IPS DF 19.7 (cell line): ENCODE data around the gene SRPK3.
"Not testable (repeated sequence)": the region's sequence is repeated elsewhere in the genome, so short reads cannot be mapped to it uniquely, and the experiment has no call there.

ENCODE experiments used
- DNase-seq: peaks from one replicate; pipeline ENCODE4 v3.0.0-alpha.2; 2013; ENCODE audit warnings: low read depth, low spot score

Gene SRPK3

GRCh38 chrX:153780678-153781427, at the start of gene SRPK3:
SRPK3 (plus strand) TSS chrX:153781041; CDS start chrX:153781087, 46 bp downstream.
- no peak for DNase-seq

DNA sequence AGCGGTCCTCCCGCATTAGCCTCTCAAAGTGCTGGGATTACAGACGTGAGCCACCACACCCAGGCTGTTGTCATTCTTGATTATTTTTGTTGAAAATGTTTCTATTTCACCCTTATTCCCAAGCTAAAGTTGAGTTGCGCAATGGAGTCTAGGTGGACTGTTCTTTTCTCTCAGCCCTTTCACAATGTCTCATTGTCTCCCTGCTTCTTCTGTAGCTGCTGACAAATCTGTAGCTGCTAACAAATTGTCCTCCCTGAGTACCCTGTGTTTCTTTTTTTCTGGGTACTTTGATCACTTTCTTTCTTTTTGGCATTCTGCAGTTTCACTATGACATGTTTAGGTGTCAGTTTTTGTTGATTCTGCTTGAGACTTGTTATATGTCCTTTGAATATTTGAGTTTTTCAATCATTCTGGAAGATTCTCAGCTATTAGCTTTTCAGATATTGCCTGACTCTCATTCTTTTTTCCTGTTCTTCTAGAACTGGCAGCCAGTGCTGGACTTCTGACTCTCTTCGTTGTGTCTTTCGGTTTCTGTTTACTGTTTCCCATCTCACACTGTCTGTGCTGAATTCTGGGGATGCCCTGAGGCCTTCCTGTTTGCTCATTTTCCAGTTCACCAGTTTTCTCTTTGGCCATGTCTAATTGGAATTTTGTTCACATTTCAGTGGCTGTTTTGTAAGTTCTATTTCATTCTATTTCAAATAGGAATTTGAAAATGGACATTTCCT, 49.6 kb upstream of the SRPK3 start:
- no peak for DNase-seq

GRCh38 chrX:153731845-153732215, 49.0 kb upstream of the SRPK3 start:
- no peak for DNase-seq

- DNase-seq, result no peak
Observed at GRCh38 chrX:153732401-153732800, 48.4 kb upstream of the SRPK3 start.

- DNase-seq, result no peak
Observed at GRCh38 chrX:153733651-153734240, 47.1 kb upstream of the SRPK3 start.

DNA sequence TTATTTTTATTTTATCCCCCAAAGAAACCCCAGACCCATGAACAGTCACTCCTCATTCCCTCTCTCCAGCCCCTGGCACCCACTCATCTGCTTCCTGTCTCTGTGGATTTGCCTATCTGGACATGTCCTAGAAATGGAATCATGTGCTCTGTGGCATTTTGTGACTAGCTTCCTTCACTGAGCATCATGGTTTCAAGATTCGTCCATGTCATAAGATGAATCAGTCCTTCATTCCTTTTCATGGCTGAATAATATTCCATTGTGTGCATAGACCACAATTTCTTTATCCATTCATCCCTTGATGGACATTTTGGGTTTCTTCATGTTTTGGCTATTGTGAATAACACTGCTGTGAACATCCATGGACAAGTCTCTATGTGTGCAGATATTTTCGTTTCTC, 46.0 kb upstream of the SRPK3 start:
- no peak for DNase-seq

GRCh38 chrX:153735274-153735673, 45.6 kb upstream of the SRPK3 start:
- DNase-seq, result no peak

- no peak for DNase-seq
Observed at GRCh38 chrX:153736071-153736820, 44.6 kb upstream of the SRPK3 start.

DNA sequence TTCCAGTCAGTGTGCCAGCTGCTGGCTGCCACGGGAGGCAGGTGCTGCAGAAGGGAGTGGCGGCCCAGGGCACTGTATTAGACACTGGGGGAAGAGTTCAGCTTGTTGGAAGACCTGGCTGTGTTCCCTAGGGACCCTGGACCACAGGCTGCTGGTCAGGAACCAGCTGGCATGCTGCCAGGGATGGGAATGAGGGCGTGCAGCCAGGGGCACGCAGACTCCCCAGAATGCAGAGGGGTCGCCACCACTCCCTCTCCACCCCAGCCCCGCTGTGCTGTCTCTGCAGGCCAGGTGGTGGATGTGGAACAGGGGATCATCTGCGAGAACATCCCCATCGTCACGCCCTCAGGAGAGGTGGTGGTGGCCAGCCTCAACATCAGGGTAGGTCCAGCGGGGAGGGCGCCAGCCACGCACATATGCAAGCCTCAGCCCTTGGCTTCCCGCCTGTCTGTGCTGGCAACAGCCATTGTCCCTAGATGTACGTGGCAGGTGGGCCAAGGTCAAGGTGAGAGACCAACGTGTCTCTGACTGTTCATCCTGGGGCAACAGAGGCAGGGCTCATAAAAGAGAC, 43.9 kb upstream of the SRPK3 start:
- DNase-seq, result no peak

- DNase-seq, result no peak
Observed at GRCh38 chrX:153738056-153738605, 42.7 kb upstream of the SRPK3 start.

DNA sequence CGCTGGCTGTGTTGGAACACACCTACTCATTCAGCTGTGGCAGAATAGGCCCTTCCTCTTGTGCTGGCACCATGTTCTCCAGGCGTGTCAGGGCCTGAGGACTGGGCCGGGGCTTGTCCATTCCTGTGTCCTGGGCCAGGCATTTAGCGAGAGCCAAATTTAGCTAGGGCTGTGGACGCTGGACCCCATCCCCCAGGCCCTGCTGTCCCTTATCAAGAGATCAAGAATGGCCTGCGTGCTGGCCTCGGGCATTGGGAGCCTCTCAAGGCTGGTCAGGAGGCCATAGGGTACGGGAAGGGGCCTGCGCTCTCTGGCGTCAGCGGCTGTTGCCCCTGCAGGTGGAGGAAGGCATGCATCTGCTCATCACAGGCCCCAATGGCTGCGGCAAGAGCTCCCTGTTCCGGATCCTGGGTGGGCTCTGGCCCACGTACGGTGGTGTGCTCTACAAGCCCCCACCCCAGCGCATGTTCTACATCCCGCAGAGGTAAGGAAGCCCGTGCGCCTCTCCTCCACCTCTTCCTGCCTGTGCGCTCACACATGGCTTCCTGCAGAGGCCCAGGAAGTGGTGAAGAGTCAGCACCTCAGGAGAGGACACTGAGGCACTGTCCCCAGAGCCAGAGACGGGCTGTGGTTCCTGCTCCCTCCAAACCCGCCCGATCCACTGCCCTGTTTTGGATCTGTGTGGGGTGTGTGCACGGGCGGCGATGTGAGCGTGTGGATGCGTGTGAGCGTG, 40.9 kb upstream of the SRPK3 start:
- DNase-seq, result no peak

GRCh38 chrX:153740631-153741222, 40.1 kb upstream of the SRPK3 start:
- DNase-seq, result no peak

DNA sequence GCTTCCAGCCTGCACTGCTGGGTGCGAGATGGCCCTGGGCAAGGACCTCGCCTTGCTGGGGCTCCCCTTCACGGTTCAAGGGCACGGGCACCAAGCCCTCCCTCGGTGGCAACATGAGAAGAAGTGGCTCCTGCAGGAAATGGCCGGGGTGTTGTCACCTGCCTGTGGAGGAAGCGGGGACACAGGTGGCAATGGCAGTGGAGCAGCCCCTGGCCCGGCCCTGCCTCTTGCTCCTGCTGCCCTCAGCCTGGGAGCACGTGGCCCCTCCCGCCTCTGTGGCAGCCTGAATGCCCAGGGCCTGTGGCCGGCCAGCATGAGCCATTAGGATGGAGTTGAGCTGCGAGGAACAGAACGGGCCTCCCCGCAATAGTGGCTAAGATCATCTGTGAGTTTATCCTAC, 39.4 kb upstream of the SRPK3 start:
- DNase-seq, result no peak

- not testable (repeated sequence) for DNase-seq
Observed at GRCh38 chrX:153742111-153742510, 38.7 kb upstream of the SRPK3 start.

DNA sequence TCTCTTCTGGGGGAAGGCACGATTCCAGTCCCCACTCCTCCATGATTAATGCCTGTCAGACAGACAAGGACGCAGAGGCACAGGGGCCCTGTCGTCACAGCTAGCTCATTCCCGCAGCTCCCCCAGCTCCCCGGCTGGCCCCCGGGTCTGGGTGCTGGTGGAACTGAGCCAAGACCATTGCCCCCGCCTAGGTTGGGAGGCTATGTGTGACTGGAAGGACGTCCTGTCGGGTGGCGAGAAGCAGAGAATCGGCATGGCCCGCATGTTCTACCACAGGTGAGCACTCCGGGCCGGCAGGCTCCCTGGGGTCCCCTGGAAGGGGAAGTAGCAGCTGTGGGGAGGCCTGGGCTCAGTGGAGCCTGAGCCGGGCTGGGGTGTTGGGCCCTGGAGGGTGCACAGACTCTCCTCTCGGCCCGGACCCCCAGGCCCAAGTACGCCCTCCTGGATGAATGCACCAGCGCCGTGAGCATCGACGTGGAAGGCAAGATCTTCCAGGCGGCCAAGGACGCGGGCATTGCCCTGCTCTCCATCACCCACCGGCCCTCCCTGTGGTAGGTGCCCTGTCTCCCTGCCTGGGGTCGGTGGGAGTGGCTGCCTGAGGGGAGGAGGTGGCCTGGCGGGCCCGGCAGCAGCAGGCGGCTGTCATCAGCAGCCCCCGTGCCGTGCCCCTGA, 37.9 kb upstream of the SRPK3 start:
- DNase-seq, result not testable (repeated sequence)

- not testable (repeated sequence) for DNase-seq
Observed at GRCh38 chrX:153743468-153744209, 37.2 kb upstream of the SRPK3 start.

- no peak for DNase-seq
Observed at GRCh38 chrX:153744210-153745066, 36.4 kb upstream of the SRPK3 start.

- DNase-seq, result not testable (repeated sequence)
Observed at GRCh38 chrX:153745067-153745433, 35.8 kb upstream of the SRPK3 start.
